GM19452 (cell line): ENCODE results near the gene SLC38A4.

ENCODE experiments used
- ATAC-seq: cut with Tn5 transposase; IDR thresholded peaks from one replicate; pipeline ENCODE4 v1.9.1; 2021; ENCODE audit not compliant: unreplicated experiment

Gene SLC38A4

GRCh38 chr12:46717159-46717558, 108.6 kb downstream of the SLC38A4 start:
- ATAC-seq = no peak
